Measurements from ENCODE around the gene WWOX. TPM values are rescaled to one million over a fixed set of nuclear protein-coding genes. Genes with fewer than 3 reads are reported as not detected.

Gene WWOX
- polyA plus RNA-seq, 3 donors, result 40.3 to 43.7 (median 41.5) TPM

DNA sequence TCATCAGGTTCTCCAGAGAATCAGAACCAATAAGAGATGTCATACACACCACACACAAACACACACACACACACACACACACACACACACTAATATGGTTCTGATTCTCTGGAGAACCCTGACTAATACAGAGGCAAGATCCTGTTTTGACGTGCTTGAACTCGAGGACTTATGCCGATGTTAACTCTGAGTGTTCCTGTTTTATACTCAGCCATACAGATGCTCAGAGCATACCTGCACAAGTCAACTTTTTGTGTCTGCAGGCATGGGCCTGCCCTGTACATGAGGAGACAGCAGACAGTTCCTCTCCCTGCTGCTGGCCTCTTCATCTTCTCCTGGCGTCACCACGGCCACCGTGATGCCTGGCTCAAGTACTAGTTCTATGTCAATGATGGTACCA lies 635.9 kb downstream of the WWOX start:
- DNase-seq (ENCODE audit: low read depth in 3 of 3, low spot score in 2 of 3), result no peak

DNA sequence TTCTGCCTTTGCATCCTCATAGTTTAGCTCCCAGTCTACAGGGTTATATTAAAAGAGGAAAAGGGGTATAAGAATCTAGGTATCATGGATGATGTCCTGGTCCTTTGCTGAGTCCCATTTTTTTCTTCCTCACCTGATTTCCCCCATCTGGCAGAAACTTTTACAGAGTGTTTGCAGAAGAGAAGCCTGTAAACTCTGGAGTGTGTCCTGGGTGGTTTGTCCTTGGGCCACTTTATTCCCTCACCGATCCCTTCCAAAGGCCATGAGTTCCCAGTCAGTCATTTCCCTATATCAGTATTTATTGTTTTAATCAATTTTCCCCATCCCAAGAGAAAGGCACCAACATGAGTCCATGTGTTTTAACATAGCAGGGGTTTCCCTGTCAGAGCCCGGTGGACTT lies 638.2 kb downstream of the WWOX start:
- DNase-seq (ENCODE audit: low read depth in 3 of 3, low spot score in 2 of 3), result no peak

DNA sequence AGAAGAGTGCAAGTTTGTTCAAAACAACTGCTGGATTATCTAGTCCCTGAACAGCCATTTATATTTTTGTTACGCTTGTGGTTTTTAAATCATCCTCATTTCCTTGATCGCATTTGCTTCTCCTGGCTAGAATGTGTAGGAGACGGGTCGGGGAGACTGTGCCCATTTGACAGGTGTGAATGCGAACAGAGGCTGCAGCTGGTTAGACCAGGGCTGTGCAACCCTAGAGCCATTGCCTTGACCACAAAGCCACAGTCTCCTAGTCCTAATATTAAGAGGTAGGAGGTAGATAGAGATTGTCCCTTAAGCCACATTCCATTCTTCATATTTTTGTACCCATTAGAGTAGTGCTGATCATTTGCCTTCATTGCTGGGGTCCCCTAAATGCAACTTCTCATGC lies 639.1 kb downstream of the WWOX start:
- no peak for DNase-seq (ENCODE audit: low read depth in 3 of 3, low spot score in 2 of 3)

DNA sequence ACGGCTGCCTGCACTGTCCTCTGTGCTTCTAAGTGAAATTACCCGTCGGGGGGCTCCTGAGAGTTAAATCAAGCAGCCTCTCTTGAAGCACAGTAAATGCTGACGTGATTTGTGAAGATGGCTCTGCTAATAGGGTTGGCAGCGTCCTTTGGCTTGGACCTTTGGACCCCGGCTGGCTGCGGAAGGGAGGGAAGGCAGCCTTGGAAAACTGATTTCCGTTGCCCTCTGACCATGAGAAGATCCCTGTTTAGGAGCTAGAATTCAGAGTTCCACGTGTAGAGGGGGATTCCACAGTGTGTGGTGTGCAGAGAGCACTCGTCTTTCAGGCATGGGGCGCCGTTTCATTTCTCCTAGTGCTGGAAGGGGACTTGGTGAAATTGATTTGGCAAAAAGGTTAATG lies 640.8 kb downstream of the WWOX start:
- no peak for DNase-seq (ENCODE audit: low read depth in 3 of 3, low spot score in 2 of 3)

DNA sequence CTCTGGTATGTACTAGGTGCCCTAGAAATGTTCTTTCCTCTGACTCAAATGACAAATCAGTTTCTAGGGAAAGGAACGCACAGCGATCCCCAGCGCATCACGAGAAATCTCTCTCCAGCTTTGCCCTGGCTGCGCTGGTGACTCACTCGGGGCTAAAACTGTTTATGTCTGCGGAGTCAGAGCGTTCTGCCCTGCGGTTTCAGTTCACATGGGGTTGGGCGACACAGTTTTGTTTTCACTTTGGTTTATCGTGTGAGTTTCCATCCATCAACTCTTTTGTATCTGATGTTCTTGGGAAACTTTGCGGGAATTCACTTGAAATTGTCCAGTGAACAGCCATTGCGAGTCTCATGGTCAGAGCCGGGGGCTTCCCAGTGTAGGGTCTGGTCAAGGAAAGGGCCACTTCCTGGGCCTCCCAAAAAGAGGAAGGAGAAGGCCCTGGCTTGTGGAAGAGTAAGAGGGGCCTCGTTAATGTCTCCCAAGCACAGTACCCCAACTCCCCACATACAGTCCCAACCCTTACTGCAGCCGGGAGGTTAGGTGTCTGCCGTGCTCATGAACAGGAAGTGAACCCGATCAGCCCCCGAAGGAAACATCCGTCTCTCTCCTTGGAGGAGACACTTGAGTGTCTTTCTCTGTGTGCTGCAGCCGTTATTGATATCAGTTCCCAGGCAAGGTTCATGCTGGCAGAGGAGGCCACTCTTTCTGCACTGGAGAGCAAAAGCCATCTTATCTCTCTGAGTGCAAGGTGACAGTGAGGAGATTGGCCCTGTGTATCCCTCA lies 643.2 kb downstream of the WWOX start:
- no peak for DNase-seq (ENCODE audit: low read depth in 3 of 3, low spot score in 2 of 3)

DNA sequence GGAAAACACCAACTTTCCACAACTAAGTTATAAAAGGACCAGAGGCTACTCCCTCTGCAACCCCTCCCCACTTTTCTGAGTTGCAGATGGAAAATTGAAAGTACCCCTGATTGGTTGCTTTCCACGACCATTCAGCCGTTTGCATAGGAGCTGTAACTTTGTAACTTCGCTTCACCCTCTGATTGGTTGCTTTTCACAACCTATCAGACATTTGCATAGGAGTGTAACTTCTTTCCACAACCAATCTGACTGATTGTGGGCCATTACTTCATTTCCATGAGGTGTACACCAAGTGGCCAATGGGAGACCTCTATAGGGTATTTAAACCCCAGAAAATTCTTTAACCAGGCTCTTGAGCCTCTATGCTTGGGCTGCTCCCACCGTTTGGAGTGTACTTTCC lies 644.1 kb downstream of the WWOX start:
- no peak for DNase-seq (ENCODE audit: low read depth in 3 of 3, low spot score in 2 of 3)

DNA sequence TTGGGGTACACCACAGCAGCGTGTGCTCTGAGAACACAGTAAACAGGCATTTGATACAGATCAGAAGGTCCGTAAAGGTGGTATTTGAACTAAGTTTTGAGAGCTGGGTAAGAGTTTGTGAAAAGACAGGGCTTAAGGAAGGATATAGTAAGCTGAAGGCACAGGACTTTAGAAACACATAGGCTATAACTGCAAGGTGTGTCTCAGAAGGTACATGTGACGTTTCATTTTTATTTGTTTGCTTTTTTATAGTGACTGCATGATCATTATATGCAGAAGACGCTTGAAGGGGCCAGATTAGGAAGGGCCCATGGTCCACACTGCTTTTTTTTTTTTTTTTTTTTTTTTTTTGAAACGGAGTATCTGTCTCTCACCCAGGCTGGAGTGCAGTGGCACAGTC lies 644.6 kb downstream of the WWOX start:
- no peak for DNase-seq (ENCODE audit: low read depth in 3 of 3, low spot score in 2 of 3)

DNA sequence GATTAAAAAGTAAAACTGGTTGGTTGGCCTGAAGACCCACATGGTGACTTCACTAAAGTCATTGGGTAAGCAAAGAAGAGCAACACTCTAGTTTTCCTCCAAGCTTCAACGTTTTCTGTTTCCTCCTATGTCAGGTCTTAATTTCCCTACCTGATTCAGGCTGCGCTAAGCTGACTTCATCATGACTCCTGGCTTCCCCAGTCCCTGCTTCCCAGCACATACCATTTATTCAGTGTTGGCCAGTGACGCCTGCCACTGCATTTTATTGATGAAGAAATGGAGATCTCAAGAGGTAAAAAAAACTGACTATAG lies 645.3 kb downstream of the WWOX start:
- no peak for DNase-seq (ENCODE audit: low read depth in 3 of 3, low spot score in 2 of 3)

DNA sequence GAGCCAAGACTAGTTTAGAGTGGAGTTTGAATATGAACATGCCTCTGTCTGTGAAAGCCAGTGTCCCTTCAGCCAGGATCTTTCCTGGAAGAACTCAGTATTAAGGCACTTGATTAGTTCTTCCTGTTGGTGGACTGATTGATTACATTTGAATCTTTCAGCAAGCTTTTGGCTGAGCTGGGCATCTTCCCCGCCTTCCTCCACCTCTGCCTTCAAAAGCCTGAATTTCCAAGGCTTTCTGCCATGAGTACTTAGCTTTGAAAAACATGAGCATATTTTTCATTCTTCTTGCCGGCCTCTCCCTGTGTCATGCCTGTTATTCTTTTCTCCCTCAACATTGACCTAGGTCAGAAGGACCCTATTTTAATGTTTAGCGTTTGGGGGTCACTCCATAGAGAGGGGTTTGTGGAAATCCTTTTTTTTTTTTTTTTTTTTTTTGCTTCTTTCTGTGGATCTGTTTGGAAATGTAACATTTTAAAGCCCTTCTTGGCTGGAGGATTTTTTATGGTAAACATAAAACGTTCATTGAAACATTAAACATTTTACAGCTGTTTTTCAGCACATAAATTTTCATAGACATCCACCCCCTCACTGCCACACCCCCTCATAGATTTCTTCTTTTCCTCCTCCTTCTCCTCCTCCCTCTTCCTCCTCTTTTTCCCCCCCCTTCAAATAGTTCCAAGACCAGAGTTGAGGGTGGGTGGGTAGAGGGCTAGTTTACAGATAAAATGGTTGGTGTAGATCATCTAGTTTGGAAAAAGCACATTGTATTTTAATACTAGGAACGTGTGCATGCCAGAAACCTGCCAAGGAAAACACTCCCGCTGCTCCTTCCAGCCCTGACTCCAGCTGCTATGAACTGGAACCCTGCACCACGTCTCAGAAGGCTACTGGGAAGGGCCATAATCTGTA lies 645.9 kb downstream of the WWOX start:
- peak; percentile 66 to 72 (median 67) for DNase-seq (ENCODE audit: low read depth in 3 of 3, low spot score in 2 of 3)

DNA sequence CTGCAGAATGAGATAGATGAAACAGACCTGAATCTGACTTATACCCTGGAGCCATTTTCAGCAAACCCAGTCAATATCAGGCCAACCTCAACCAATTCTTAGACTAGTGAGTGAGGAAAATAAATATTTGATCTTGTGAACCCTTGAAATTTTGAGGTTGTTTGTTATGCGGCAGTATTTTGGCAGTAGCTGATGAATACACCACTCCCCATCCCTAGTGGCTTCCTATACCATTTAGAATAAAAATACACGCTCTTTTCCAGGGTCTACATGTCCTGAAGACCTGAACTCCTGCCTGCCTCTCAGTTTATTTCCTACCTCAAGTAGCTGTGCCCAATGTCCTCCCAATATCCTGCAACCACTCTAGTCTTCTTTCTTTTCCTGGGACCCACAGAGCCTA lies 647.3 kb downstream of the WWOX start:
- DNase-seq (ENCODE audit: low read depth in 3 of 3, low spot score in 2 of 3), result no peak

DNA sequence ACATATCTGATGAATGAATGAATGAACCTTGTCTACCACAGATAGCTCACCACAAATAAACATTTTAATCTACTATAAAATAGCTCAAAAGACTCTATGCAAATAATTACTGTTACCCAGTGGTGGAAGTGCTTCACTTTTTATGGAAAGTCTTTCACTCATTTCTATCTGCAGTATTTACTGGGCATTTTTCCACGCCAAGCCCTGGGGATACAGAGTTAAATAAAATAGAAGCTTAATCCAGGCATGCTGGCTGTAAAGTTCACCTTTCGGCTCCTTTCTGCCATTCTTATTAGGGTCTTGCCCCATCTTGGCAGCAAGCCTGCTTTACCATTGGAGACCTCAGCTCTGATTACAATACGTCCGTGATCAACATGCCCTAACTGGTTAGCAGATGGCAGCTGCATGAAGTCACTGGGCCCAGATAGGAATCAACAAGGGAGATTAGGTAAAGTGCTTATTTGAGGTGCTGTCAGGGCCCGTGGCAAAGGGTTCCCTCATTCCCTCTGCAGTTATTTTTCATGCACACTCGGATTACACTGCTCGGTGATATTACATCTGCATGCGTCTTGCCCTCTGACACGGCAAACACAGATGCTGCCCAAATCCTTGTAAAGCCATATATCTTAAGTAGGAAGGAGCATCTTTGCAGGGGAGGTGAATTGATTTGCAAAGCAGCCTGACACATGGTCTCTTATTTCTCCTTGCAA lies 648.9 kb downstream of the WWOX start:
- peak in 1 of 3 donors; percentile 19 for DNase-seq (ENCODE audit: low read depth in 3 of 3, low spot score in 2 of 3)

DNA sequence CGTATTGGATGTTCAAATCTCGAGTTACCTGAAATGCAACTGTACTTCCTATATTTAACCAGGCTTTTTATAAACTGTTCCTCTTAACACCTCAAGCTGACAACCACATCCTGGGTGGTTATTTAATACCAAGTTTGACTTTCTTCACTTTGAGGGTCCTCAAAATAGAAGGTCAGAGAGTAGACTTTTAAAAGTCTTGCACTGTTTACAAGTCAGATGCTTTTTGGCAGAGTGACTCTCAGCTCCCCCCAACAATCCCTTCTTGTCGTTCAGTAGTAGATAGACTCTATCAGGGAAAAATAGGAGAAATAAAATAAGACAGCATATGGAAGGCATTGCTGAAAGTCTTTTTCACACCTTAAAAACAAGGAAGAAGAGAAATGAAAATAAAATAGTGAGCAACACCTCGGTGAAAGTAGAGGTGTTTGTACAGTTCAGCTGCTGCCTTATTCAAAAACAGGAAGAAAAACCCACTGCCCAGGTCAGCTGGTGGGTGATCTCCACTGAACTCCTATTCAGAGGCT lies 650.4 kb downstream of the WWOX start:
- no peak for DNase-seq (ENCODE audit: low read depth in 3 of 3, low spot score in 2 of 3)

DNA sequence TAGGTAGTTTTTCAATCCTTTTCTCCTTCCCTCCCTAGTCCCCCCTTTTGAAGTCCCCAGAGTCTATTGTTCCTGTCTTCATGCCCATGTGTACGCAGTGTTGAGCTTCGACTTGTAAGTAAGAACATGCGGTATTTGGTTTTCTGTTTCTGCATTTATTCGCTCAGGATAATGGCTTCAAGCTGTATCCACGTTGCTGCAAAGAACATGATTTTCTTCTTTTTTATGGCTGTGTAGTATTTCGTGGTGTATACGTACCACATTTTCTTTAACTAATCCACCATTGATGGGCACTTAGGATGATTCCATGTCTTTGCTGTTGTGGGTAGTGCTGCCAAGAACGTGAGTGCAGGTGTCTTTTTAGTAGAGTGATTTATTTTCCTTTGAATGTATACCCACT lies 651.2 kb downstream of the WWOX start:
- no peak for DNase-seq (ENCODE audit: low read depth in 3 of 3, low spot score in 2 of 3)

DNA sequence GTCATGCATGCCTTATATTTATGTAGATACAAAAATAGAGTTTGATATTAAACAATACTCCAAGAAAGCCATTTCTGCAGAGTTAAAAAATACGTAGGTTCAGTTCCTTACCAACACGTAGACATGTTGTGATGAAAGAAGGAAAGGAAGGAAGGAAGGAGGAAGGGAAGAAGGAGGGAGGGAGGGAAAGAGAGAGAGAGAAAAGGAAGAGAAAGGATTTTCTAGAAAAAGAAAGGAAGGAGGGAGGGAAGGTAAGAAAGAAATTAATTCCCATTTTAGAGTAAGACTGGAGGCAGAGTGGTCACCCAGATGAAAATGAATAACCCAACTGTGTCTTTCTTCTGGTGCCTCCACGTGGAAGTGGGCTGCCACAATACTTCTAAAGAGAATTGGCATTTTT lies 652.1 kb downstream of the WWOX start:
- no peak for DNase-seq (ENCODE audit: low read depth in 3 of 3, low spot score in 2 of 3)

DNA sequence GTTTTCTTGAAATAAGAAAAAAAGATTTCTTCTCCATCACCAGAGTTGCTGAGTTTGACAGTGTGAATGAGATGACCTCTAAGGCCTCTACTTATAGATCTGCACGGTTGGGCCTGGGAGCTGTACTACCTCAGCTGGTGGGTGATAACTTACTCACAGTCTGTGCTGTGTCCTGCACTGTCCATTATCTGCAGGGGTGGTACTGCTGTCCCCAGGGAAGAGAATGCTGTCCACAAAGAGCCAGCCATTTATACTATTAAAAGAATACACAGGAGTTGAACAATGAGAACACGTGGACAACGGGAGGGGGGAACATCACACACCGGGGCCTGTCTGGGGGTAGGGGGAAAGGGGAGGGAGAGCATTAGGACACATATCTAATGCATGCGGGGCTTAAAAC lies 655.3 kb downstream of the WWOX start:
- DNase-seq (ENCODE audit: low read depth in 3 of 3, low spot score in 2 of 3), result no peak

DNA sequence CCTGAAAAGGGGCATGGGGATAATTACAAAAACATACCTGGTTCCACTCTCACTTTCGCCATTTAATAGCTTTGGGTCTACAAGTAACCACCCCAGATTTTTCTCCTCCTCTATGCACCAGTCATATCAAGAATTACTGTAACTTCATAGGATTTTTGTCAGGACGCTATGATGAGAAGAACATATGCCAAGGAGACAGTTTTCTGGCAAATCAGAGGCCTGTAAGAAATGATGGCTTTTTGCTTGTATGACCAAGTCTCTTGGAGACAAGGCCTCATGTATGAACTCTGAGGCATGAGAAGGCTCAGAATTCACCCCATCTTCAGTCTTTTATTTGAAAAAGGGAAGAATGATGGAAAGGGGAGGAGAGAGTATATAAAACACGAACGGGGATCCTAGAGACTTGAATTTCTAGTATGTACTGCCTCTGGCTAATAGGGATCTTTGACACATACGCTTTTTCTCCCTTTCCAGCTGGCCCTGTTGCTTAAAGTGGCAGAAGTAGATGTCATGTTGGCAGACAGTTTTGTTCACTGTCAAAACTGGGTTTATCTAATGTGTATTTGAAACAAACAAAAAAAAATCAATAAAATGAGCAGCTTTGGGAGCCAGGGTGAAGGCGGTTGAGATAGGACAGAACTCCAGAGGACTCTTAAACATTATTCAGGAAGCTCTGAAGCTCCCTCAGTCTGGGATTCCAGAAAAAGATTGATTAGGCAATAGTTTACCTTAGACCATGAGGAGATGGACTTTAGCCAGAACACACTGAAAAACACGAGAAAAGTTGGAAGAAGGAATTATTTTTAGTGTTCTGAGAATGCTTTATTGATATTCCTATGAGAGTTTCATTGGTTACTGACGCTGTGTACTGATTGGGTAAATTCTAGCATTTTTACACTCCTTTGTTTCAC lies 656.6 kb downstream of the WWOX start:
- DNase-seq (ENCODE audit: low read depth in 3 of 3, low spot score in 2 of 3), result no peak

DNA sequence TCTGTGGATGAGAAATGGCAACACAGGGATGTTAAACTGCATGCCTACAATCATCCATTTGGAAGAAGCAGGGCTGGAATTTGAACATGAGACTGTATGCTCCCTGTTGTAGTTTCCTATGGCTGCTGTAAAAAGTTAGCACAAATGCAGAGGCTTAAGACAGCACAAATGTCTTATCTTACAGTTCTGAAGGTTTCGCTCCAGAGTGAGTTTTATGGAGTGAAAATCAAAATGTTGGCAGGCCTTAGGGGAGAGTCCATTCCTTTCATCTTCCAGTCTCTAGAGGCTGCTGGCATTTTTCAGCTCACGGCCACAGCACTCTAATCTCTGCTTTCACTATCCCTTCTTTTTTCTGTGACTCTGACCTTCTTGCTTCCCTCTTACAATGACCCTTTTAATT lies 660.1 kb downstream of the WWOX start:
- DNase-seq (ENCODE audit: low read depth in 3 of 3, low spot score in 2 of 3), result no peak

DNA sequence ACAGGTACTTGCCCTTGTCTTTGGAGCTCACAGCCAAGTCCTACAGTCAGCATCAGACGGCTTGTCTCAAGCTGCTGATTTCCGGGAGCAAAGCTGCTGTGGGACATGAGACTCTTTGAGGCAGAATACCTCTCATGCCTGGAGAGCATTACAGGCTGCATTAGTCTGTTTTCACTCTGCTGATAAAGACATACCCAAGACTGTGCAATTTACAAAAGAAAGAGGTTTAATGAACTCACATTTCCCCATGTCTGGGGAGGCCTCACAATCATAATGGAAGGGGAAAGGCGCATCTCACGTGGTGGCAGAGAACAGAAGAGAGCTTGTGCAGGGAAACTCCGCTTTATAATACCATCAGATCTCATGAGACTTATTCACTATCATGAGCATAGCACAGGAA lies 661.2 kb downstream of the WWOX start:
- no peak for DNase-seq (ENCODE audit: low read depth in 3 of 3, low spot score in 2 of 3)

DNA sequence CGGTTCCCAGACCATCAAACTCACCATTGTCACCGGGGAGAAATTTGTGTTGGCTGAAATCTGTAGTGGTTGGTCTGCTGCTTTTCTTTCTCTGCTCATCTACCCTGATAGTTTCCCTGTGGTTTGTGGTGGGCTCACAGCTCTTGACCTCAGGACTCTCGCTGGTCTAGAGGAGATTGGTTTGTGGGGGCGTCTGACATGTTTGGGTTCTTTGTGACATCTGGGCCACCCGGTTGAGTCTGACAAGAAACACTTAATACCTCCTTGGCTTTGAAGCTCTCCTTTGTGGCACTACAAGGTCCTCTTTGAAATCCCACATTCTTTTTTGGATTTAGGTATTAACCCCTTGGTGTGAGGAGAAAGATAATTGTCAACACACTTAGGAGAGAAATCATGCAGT lies 662.0 kb downstream of the WWOX start:
- DNase-seq (ENCODE audit: low read depth in 3 of 3, low spot score in 2 of 3), result no peak

DNA sequence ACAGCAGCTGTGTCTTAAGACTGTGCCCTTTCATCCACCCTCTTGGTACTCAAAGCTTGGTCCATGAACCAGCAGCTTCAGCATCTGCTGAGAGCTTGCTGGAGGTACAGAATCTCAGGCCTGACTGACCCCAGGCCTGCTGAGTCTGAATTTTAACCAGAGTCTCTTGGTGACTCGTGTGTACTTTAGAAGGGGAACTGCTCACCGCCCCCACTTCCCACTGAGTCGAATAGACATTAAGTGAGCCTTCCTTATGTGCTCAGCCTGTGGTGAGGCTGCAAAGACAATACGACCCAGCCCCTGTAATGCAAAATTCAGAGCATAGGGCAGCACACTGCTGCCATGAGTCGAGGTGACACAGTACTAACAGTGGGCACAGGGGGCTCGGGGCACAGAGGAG lies 662.8 kb downstream of the WWOX start:
- no peak for DNase-seq (ENCODE audit: low read depth in 3 of 3, low spot score in 2 of 3)

Measured in right renal cortex interstitium (tissue), 3 donors.